ENCODE data around the gene ZNF674.
"Not testable (repeated sequence)": the region's sequence is repeated elsewhere in the genome, so short reads cannot be mapped to it uniquely, and the experiment has no call there.

Gene ZNF674

GRCh38 chrX:46528640-46529039 lies 16.6 kb downstream of the ZNF674 start:
- not testable (repeated sequence) for H2AFZ ChIP-seq (ENCODE audit: low read depth, low read length); H3K4me2 ChIP-seq (ENCODE audit: low read length)

GRCh38 chrX:46506076-46506475 lies 39.1 kb downstream of the ZNF674 start:
- H3K79me2 ChIP-seq (ENCODE audit: low read length), result no peaks in the 10 kb centered on the region
- no peak overlapping the region for H3K27ac ChIP-seq (ENCODE audit: low read length)
- no peak for TF ChIP-seq EZH2phosphoT487 (IDR thresholded peaks at IDR 0.05; ENCODE audit: low read depth)
- TF ChIP-seq CTCF (IDR thresholded peaks at IDR 0.05; ENCODE audit: low read depth, low read length), result no peak
- peaks cover 10% of the 10 kb centered on the region for H3K36me3 ChIP-seq (replicated peaks; ENCODE audit: low read depth, low read length)
- no peak overlapping the region for H3K4me2 ChIP-seq (ENCODE audit: low read length)
- H3K4me3 ChIP-seq (ENCODE audit: low read length), result no peak overlapping the region
- H3K27me3 ChIP-seq (ENCODE audit: low read depth, low read length), result no peaks in the 10 kb centered on the region
- H3K9me3 ChIP-seq (ENCODE audit: insufficient read depth, low read length), result no peaks in the 10 kb centered on the region
- no peaks in the 10 kb centered on the region for H4K20me1 ChIP-seq (ENCODE audit: insufficient read depth, low read length)
- H2AFZ ChIP-seq (ENCODE audit: low read depth, low read length), result no peak overlapping the region
- H3K9ac ChIP-seq (ENCODE audit: low read length), result no peak overlapping the region
- no peaks in the 10 kb centered on the region for H3K4me1 ChIP-seq (ENCODE audit: low read length)

More at GRCh38 chrX:46528640-46529039, 16.6 kb downstream of the ZNF674 start:
- H3K79me2 ChIP-seq (ENCODE audit: low read length); H3K27ac ChIP-seq (ENCODE audit: low read length); H3K9ac ChIP-seq (ENCODE audit: low read length); H3K9me3 ChIP-seq (ENCODE audit: insufficient read depth, low read length); H3K27me3 ChIP-seq (ENCODE audit: low read depth, low read length); H4K20me1 ChIP-seq (ENCODE audit: insufficient read depth, low read length); H3K36me3 ChIP-seq (replicated peaks; ENCODE audit: low read depth, low read length); H3K4me1 ChIP-seq (ENCODE audit: low read length); H3K4me3 ChIP-seq (ENCODE audit: low read length): not testable (repeated sequence)

GRCh38 chrX:46502848-46503247 lies 42.4 kb downstream of the ZNF674 start:
- H3K4me3 ChIP-seq (ENCODE audit: low read length), result no peak overlapping the region
- no peak overlapping the region for H3K27ac ChIP-seq (ENCODE audit: low read length)
- H2AFZ ChIP-seq (ENCODE audit: low read depth, low read length), result no peak overlapping the region
- H3K27me3 ChIP-seq (ENCODE audit: low read depth, low read length), result no peaks in the 10 kb centered on the region
- H3K9ac ChIP-seq (ENCODE audit: low read length), result no peak overlapping the region
- TF ChIP-seq EZH2phosphoT487 (IDR thresholded peaks at IDR 0.05; ENCODE audit: low read depth) (no peak), CTCF (IDR thresholded peaks at IDR 0.05; ENCODE audit: low read depth, low read length) (no peak)
- no peak overlapping the region for H3K4me2 ChIP-seq (ENCODE audit: low read length)
- no peaks in the 10 kb centered on the region for H3K79me2 ChIP-seq (ENCODE audit: low read length)
- peaks cover 10% of the 10 kb centered on the region for H3K9me3 ChIP-seq (ENCODE audit: insufficient read depth, low read length)
- no peaks in the 10 kb centered on the region for H3K4me1 ChIP-seq (ENCODE audit: low read length)
- peaks cover 15% of the 10 kb centered on the region for H3K36me3 ChIP-seq (replicated peaks; ENCODE audit: low read depth, low read length)
- no peaks in the 10 kb centered on the region for H4K20me1 ChIP-seq (ENCODE audit: insufficient read depth, low read length)

GRCh38 chrX:46500054-46500453 lies 45.2 kb downstream of the ZNF674 start:
- Histone ChIP-seq H4K20me1 (ENCODE audit: insufficient read depth, low read length) (no peaks in the 10 kb centered on the region), H3K4me1 (ENCODE audit: low read length) (no peaks in the 10 kb centered on the region), H3K4me2 (ENCODE audit: low read length) (no peak overlapping the region), H3K27me3 (ENCODE audit: low read depth, low read length) (no peaks in the 10 kb centered on the region), H2AFZ (ENCODE audit: low read depth, low read length) (no peak overlapping the region), H3K9me3 (ENCODE audit: insufficient read depth, low read length) (peaks cover 10% of the 10 kb centered on the region), H3K79me2 (ENCODE audit: low read length) (no peaks in the 10 kb centered on the region), H3K27ac (ENCODE audit: low read length) (no peak overlapping the region), H3K36me3 (replicated peaks; ENCODE audit: low read depth, low read length) (peaks cover 19% of the 10 kb centered on the region), H3K9ac (ENCODE audit: low read length) (no peak overlapping the region), H3K4me3 (ENCODE audit: low read length) (no peak overlapping the region)
- TF ChIP-seq EZH2phosphoT487 (IDR thresholded peaks at IDR 0.05; ENCODE audit: low read depth) (no peak), CTCF (IDR thresholded peaks at IDR 0.05; ENCODE audit: low read depth, low read length) (no peak)

GRCh38 chrX:46488712-46489111 lies 56.5 kb downstream of the ZNF674 start:
- TF ChIP-seq EZH2phosphoT487 (IDR thresholded peaks at IDR 0.05; ENCODE audit: low read depth), result no peak
- no peak for TF ChIP-seq CTCF (IDR thresholded peaks at IDR 0.05; ENCODE audit: low read depth, low read length)
- Histone ChIP-seq H3K9ac (ENCODE audit: low read length) (no peak overlapping the region), H3K4me2 (ENCODE audit: low read length) (no peak overlapping the region)

More at GRCh38 chrX:46488712-46489111, 56.5 kb downstream of the ZNF674 start:
- Histone ChIP-seq H3K79me2 (ENCODE audit: low read length) (no peaks in the 10 kb centered on the region), H3K4me1 (ENCODE audit: low read length) (no peaks in the 10 kb centered on the region), H2AFZ (ENCODE audit: low read depth, low read length) (no peak overlapping the region), H4K20me1 (ENCODE audit: insufficient read depth, low read length) (no peaks in the 10 kb centered on the region), H3K9me3 (ENCODE audit: insufficient read depth, low read length) (no peaks in the 10 kb centered on the region), H3K27ac (ENCODE audit: low read length) (no peak overlapping the region), H3K36me3 (replicated peaks; ENCODE audit: low read depth, low read length) (no peaks in the 10 kb centered on the region), H3K27me3 (ENCODE audit: low read depth, low read length) (no peaks in the 10 kb centered on the region), H3K4me3 (ENCODE audit: low read length) (no peak overlapping the region)
